Liver (tissue), 9 donors: ENCODE measurements around the gene GPR161. TPM values are rescaled to one million over a fixed set of nuclear protein-coding genes. Genes with fewer than 3 reads are reported as not detected.
"Not testable (repeated sequence)": the region's sequence is repeated elsewhere in the genome, so short reads cannot be mapped to it uniquely, and the experiment has no call there.

Experiments
- DNase-seq: peaks from one replicate; pipeline ENCODE4 v3.0.0-alpha.2; 2017; ENCODE audit warnings: low spot score
- H3K27ac ChIP-seq, 2 donors: one replicate each; pipeline ENCODE4 v1.7.0; 2013; ENCODE audit warnings: inconsistent platforms in 2 of 2, low read length in 2 of 2, control low read depth in 1 of 2, low read depth in 1 of 2, mild to moderate bottlenecking in 1 of 2
- H3K27me3 ChIP-seq, 4 donors: one replicate each; pipeline versions ENCODE4 v1.6.1 to v1.7.0; 2013; ENCODE audit warnings: low read length in 3 of 4, inconsistent platforms in 1 of 4, mild to moderate bottlenecking in 1 of 4, moderate library complexity in 1 of 4; ENCODE audit not compliant: control insufficient read depth in 4 of 4, insufficient read depth in 4 of 4
- H3K36me3 ChIP-seq, 4 donors: one replicate each; pipeline versions ENCODE4 v1.6.1 to v1.7.0; 2013; ENCODE audit warnings: low read length in 3 of 4, mild to moderate bottlenecking in 3 of 4, low read depth in 1 of 4, moderate library complexity in 1 of 4; ENCODE audit not compliant: control insufficient read depth in 4 of 4, insufficient read depth in 3 of 4
- H3K4me1 ChIP-seq, 4 donors: one replicate each; pipeline versions ENCODE4 v1.6.1 to v1.7.0; 2013; ENCODE audit warnings: low read length in 3 of 4, mild to moderate bottlenecking in 3 of 4, moderate library complexity in 1 of 4; ENCODE audit not compliant: control insufficient read depth in 4 of 4, insufficient read depth in 4 of 4
- H3K4me3 ChIP-seq, 3 donors: one replicate each; pipeline versions ENCODE4 v1.6.1 to v1.7.0; 2013; ENCODE audit warnings: low read length in 3 of 3, control low read depth in 1 of 3, low read depth in 1 of 3, mild to moderate bottlenecking in 1 of 3
- H3K9ac ChIP-seq, 2 donors: one replicate each; pipeline ENCODE4 v1.7.0; 2013; ENCODE audit warnings: low read length in 2 of 2, mild to moderate bottlenecking in 2 of 2, moderate library complexity in 2 of 2, control low read depth in 1 of 2, low read depth in 1 of 2
- H3K9me3 ChIP-seq, 4 donors: one replicate each; pipeline versions ENCODE4 v1.6.1 to v1.7.0; 2013; ENCODE audit warnings: low read length in 3 of 4; ENCODE audit not compliant: control insufficient read depth in 4 of 4
- ATF3 ChIP-seq: IDR thresholded peaks from 2 replicates; pipeline ENCODE4 v1.6.1; 2016; ENCODE audit warnings: antibody characterized with exemption
- EGR1 ChIP-seq, 2 donors: IDR thresholded peaks; 2 replicates each; pipeline ENCODE4 v1.6.1; 2016 to 2018; ENCODE audit warnings: antibody characterized with exemption in 2 of 2, low read depth in 2 of 2
- FOXA1 ChIP-seq: IDR thresholded peaks from 2 replicates; pipeline ENCODE4 v1.6.1; 2016; ENCODE audit warnings: antibody characterized with exemption
- FOXA2 ChIP-seq: IDR thresholded peaks from 2 replicates; pipeline ENCODE4 v1.6.1; 2016; ENCODE audit warnings: antibody characterized with exemption
- GABPA ChIP-seq, 2 donors: IDR thresholded peaks in 1 of 2; conservative IDR thresholded peaks in 1 of 2; 2 replicates each; pipeline ENCODE4 v1.6.1; 2016; ENCODE audit warnings: antibody characterized with exemption in 2 of 2, mild to moderate bottlenecking in 1 of 2, moderate library complexity in 1 of 2
- HNF4G ChIP-seq: IDR thresholded peaks from 2 replicates; pipeline ENCODE4 v1.6.1; 2016; ENCODE audit warnings: antibody characterized with exemption
- JUND ChIP-seq, 2 donors: IDR thresholded peaks; 2 replicates each; pipeline ENCODE4 v1.6.1; 2016; ENCODE audit warnings: antibody characterized with exemption in 2 of 2
- MAX ChIP-seq: IDR thresholded peaks from 2 replicates; pipeline ENCODE4 v1.6.1; 2016; ENCODE audit warnings: antibody characterized with exemption
- NR2F2 ChIP-seq: IDR thresholded peaks from 2 replicates; pipeline ENCODE4 v1.6.1; 2016; ENCODE audit warnings: antibody characterized with exemption
- RAD21 ChIP-seq, 2 donors: IDR thresholded peaks; 2 replicates each; pipeline ENCODE4 v1.6.1; 2016; ENCODE audit warnings: antibody characterized with exemption in 2 of 2, mild to moderate bottlenecking in 2 of 2
- YY1 ChIP-seq: IDR thresholded peaks from 2 replicates; pipeline ENCODE4 v1.6.1; 2016; ENCODE audit warnings: antibody characterized with exemption, mild to moderate bottlenecking
- ZBTB33 ChIP-seq: IDR thresholded peaks from 2 replicates; pipeline ENCODE4 v1.6.1; 2016; ENCODE audit warnings: antibody characterized with exemption
- WGBS: extraction: QIAGEN DNeasy Blood & Tissue Kit; methylation state at CpG from one replicate; pipeline ENCODE4 v1.1.7; 2013; 5-methylcytosine and 5-hydroxymethylcytosine counted together
- polyA plus RNA-seq, 2 donors: library from polyadenylated mRNA; stranded (reverse) in 1 of 2; unstranded in 1 of 2; fragments of 200-250 nt in 1 of 2; fragments of >200 nt in 1 of 2; fragmentation: Nextera tagmentation in 1 of 2; extraction: Ambion mirVana in 1 of 2; gene quantifications; one replicate each; pipeline versions ENCODE4 v1.2.1 to v1.2.3, GENCODE V29; 2013 to 2015
- total RNA-seq, 2 donors: library from RNA; depleted of rRNA; stranded (reverse); fragments of >200 nt; gene quantifications; one replicate each; pipeline ENCODE4 v1.2.3, GENCODE V29; 2014
- TF ChIP-seq, protein P1 (sequence below): IDR thresholded peaks from 2 replicates; pipeline ENCODE4 v1.6.1; 2016; ENCODE audit warnings: antibody characterized with exemption, mild to moderate bottlenecking
- donor health status: healthy.
- donor health status: healthy.
- donor health status: healthy.
- donor health status: healthy.
- donor health status: healthy.

The GPR161 gene, protein sequence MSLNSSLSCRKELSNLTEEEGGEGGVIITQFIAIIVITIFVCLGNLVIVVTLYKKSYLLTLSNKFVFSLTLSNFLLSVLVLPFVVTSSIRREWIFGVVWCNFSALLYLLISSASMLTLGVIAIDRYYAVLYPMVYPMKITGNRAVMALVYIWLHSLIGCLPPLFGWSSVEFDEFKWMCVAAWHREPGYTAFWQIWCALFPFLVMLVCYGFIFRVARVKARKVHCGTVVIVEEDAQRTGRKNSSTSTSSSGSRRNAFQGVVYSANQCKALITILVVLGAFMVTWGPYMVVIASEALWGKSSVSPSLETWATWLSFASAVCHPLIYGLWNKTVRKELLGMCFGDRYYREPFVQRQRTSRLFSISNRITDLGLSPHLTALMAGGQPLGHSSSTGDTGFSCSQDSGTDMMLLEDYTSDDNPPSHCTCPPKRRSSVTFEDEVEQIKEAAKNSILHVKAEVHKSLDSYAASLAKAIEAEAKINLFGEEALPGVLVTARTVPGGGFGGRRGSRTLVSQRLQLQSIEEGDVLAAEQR
- total RNA-seq (1 to 10 TPM; 1.0 to 1.1 TPM), polyA plus RNA-seq (under 1 TPM; 0.33 to 0.46 TPM)

DNA sequence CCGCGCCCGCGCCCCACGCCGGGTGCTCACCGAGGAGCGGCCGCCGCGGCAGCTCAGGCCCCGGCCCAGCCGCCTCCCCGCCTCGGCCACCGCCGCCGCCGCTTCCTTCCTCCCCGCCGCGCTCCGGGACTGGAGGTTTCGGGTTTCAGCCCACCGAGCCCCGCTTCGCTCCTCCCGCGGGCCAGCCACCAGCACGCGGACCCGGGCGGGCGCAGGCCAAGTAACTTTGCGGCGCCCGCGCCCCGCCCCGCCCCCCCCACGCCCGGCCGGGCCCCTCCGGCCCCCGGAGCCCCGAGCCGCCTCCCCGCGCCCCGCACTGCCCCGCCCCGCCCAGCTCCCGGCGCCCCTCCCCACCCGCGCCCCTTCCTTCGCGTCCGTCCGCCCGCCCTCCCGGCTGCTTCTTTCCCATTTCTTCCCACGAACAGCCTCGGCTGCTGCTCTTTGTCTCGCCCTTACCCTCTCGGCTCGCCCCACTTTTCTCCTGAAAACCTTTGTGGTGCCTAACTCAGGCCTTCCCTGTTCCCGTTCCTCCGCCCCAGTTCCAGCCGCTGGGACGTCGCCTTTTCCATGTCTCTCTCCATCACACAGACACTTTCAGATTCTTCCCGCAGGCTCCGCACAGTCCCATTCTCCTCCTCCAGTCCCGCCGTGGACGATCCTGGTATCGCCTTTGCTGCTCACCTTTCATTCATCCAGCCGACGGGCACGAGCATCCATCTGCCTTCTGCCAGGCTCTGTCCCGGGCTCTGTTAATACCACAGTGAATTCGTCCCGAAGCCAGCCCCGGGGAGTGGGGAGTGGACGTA, at the start of gene GPR161:
TSS of gene GPR161 (minus strand) at position 222 of the 806 bp plus-strand sequence. CDS start 32,080 bp downstream, outside the sequence.
- peaks cover 0 to 14% (median 1%) of the 10 kb centered on the region in 4 donors for H3K27me3 ChIP-seq
- peaks cover 7 to 19% (median 11%) of the 10 kb centered on the region in 4 donors for H3K4me1 ChIP-seq
- H3K4me3 ChIP-seq: peak within 1 kb of the TSS; percentile 48 to 78 (median 49)
- no peaks in the 10 kb centered on the region for H3K9me3 ChIP-seq
- H3K27ac ChIP-seq: peak within 1 kb of the TSS in 1 of 2 donors; percentile 32
- DNase-seq: peak; percentile 38
- H3K36me3 ChIP-seq: no peaks in the 10 kb centered on the region
- H3K9ac ChIP-seq: no peak within 1 kb of the TSS
- WGBS: 1% methylated on average over 86 of the region's 86 CpGs
- TF ChIP-seq NR2F2: no peak
- no peak for TF ChIP-seq JUND (IDR thresholded peaks at IDR 0.05)
- TF ChIP-seq ZBTB33: no peak
- TF ChIP-seq FOXA1: no peak
- TF ChIP-seq EGR1 (IDR thresholded peaks at IDR 0.05; ENCODE audit: low read depth in 2 of 2): no peak
- no peak for TF ChIP-seq RAD21 (IDR thresholded peaks at IDR 0.05)
- TF ChIP-seq MAX: no peak
- no peak for TF ChIP-seq ATF3
- TF ChIP-seq YY1: no peak

DNA sequence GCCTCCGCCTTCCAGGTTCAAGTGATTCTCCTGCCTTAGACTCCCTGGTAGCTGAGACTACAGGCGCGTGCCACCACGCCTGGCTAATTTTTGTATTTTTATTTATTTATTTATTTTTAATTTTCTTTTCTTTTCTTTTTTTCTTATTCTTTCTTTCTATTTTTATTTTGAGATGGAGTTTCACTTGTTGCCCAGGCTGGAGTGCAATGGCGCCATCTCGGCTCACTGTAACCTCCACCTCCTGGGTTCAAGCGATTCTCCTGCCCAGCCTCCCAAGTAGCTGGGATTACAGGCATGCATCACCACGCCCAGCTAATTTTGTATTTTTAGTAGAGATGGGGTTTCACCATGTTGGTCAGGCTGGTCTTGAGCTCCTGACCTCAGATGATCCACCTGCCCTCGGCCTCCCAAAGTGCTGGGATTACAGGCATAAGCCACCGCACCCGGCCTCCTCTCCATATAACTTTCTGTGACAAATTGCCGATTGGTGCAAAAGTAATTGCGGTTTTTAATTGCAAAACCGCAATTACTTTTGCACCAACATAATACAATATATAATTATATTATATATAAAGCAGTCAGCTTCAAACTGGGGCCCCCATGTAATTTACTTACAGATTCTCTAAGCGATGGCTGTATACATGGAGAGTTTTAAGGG, 44.5 kb upstream of the GPR161 start:
- WGBS: 97% methylated on average over 15 of the region's 15 CpGs
- H3K36me3 ChIP-seq, DNase-seq, H3K27ac ChIP-seq, H3K9me3 ChIP-seq, H3K27me3 ChIP-seq, H3K4me3 ChIP-seq, H3K9ac ChIP-seq: not testable (repeated sequence)
- H3K4me1 ChIP-seq: peaks cover 1 to 11% (median 5%) of the 10 kb centered on the region in 4 donors

GRCh38 chr1:168180148-168180524, 43.4 kb upstream of the GPR161 start:
- Histone ChIP-seq H3K27ac (peak overlapping the region in 1 of 2 donors; percentile 84), H3K4me1 (peaks cover 1 to 11% (median 5%) of the 10 kb centered on the region in 4 donors), H3K27me3 (no peaks in the 10 kb centered on the region), H3K36me3 (peaks cover 0 to 2% (median 0%) of the 10 kb centered on the region in 4 donors), H3K4me3 (peak overlapping the region; percentile 73 to 79 (median 75)), H3K9ac (no peak overlapping the region), H3K9me3 (no peaks in the 10 kb centered on the region)
- DNase-seq: no peak
- WGBS: 61% methylated on average over 2 of the region's 2 CpGs
- TF ChIP-seq FOXA2 (no peak), EGR1 (IDR thresholded peaks at IDR 0.05; ENCODE audit: low read depth in 2 of 2) (no peak), ZBTB33 (no peak), GABPA (IDR thresholded peaks at IDR 0.05 in 1 of 2, conservative IDR thresholded peaks at IDR 0.05 in 1 of 2) (no peak), YY1 (no peak), HNF4G (no peak), NR2F2 (no peak), RAD21 (IDR thresholded peaks at IDR 0.05) (no peak), FOXA1 (no peak), JUND (IDR thresholded peaks at IDR 0.05) (no peak), ATF3 (no peak), MAX (no peak)
- TF ChIP-seq, protein P1, sequence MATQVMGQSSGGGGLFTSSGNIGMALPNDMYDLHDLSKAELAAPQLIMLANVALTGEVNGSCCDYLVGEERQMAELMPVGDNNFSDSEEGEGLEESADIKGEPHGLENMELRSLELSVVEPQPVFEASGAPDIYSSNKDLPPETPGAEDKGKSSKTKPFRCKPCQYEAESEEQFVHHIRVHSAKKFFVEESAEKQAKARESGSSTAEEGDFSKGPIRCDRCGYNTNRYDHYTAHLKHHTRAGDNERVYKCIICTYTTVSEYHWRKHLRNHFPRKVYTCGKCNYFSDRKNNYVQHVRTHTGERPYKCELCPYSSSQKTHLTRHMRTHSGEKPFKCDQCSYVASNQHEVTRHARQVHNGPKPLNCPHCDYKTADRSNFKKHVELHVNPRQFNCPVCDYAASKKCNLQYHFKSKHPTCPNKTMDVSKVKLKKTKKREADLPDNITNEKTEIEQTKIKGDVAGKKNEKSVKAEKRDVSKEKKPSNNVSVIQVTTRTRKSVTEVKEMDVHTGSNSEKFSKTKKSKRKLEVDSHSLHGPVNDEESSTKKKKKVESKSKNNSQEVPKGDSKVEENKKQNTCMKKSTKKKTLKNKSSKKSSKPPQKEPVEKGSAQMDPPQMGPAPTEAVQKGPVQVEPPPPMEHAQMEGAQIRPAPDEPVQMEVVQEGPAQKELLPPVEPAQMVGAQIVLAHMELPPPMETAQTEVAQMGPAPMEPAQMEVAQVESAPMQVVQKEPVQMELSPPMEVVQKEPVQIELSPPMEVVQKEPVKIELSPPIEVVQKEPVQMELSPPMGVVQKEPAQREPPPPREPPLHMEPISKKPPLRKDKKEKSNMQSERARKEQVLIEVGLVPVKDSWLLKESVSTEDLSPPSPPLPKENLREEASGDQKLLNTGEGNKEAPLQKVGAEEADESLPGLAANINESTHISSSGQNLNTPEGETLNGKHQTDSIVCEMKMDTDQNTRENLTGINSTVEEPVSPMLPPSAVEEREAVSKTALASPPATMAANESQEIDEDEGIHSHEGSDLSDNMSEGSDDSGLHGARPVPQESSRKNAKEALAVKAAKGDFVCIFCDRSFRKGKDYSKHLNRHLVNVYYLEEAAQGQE: no peak
